ENCODE results near the gene GART.

The GART gene

GRCh38 chr21:33552999-33553598, 11.2 kb upstream of the GART start:
- no peak for DNase-seq (ENCODE audit: low read depth)

DNA sequence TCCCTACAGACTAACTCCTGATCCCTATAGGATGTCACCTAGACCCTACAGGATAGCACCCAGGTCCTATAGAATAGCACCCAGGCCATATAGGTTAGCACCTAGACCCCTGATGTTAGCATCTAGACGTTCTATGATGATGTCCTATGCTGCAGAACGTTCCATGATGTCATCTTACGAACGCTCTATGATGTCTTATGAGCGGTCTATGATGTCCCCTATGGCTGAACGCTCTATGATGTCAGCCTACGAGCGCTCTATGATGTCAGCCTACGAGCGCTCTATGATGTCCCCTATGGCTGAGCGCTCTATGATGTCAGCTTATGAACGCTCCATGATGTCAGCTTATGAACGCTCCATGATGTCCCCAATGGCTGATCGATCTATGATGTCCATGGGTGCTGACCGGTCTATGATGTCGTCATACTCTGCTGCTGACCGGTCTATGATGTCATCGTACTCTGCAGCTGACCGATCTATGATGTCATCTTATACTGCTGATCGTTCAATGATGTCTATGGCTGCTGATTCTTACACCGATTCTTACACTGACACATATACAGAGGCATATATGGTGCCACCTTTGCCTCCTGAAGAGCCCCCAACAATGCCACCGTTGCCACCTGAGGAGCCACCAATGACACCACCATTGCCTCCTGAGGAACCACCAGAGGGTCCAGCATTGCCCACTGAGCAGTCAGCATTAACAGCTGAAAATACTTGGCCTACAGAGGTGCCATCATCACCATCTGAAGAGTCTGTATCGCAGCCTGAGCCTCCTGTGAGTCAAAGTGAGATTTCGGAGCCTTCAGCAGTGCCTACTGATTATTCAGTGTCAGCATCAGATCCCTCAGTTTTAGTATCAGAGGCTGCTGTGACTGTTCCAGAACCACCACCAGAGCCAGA, 10.4 kb upstream of the GART start:
- no peak for DNase-seq (ENCODE audit: low read depth)

DNA sequence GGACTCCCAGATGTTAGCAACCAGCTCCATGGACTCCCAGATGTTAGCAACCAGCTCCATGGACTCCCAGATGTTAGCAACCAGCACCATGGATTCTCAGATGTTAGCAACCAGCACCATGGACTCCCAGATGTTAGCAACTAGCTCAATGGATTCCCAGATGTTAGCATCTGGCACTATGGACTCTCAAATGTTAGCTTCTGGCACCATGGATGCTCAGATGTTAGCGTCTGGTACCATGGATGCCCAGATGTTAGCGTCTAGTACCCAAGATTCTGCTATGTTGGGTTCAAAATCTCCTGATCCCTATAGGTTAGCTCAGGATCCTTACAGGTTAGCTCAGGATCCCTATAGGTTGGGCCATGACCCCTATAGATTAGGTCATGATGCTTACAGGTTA, 9.7 kb upstream of the GART start:
- DNase-seq (ENCODE audit: low read depth): no peak

GRCh38 chr21:33550772-33551660, 9.1 kb upstream of the GART start:
- no peak for DNase-seq (ENCODE audit: low read depth)

GRCh38 chr21:33549848-33550771, 8.2 kb upstream of the GART start:
- DNase-seq (ENCODE audit: low read depth): no peak

DNA sequence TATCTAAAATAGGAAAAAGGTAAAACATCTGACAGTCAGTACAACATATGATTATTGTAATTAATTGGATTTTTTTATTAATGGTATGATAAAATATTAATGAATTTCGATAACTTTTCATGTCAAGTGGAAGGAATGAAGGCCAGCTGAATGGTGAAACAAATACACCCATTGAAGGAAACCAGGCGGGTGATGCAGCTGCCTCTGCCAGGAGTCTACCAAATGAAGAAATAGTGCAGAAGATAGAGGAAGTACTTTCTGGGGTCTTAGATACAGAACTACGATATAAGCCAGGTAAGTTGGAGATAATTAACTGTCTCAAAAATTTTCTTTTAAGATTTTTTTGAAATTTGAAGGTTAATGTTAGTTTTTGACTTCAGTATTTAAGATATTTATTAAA, 4.2 kb upstream of the GART start:
- DNase-seq (ENCODE audit: low read depth): no peak

GRCh38 chr21:33544451-33545195, 2.7 kb upstream of the GART start:
- no peak for DNase-seq (ENCODE audit: low read depth)

DNA sequence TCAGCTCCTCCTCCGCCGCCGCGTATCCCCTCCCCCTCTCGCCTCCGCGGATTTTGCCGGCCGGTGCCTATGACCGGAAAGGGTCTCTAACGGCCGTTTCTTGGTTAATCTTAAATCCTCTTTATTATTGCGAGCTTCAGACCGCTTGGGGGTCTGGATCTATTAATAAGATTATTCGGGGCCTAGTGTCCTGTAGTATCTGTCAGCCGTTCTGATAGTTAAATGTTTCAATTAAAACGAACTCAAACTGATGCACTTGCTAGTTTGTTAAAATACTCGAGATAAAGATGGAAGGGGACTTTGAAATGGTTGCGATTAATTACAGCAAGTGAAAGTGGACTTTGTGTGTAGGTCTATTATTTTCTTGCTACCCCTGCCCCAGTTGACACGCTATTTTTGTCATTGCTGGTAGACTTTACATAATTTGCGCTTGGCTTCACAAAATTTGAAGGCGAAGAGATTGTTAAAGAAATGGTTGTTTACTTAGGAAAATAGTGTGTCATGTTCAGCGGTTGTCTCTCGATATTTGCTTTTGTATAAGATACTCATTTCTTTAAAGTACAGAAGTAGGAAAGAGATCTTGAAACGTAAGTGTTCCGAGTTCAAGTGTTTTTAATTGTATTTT, 1.7 kb upstream of the GART start:
- DNase-seq (ENCODE audit: low read depth): no peak

DNA sequence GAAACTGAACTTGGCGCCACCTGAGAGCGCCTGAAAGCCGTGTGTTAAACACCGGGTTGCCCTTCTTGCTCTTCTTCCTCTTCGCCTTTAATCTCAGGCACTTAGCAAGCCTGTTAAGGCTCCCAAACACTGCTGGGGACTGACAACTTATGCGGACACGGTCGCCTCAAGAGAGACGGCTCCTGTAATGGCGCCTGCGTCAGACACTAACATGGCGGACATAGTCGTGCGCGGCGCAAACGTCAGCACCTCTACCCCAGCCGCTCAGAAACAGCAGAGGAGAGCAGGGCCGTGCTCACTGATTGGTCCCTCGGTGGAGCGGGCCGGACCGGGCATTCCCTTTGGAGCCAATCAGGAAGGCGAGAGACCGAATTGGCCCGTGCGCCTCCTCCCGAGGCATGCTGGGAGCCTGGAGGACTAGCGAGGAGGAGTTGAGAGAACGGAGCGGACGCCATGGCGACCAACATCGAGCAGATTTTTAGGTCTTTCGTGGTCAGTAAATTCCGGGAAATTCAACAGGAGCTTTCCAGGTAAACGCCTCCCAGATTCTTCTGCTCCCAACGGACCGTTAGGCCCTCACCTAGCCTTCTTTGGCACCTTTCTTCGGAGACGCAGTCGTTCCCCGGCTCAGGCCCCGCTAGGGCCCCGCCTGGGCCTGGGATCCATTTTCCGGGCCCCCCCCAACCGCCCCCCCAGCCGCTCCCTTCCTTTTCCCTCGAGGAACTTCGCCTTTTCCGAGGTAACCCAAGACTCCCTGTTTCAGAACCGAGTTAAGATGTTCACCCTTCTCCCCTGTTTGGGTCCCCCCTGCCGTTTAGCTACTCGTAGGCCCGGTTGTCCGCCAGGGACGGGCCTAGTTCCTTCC, 955 bp upstream of the GART start, which contains the start of gene SON:
Gene SON (plus strand): TSS at position 399 of the 865 bp plus-strand sequence. CDS start 55 bp downstream, at position 454.
- peak; percentile 96 for DNase-seq (ENCODE audit: low read depth)

GRCh38 chr21:33541105-33541711, 709 bp downstream of the GART start:
- no peak for DNase-seq (ENCODE audit: low read depth)

DNA sequence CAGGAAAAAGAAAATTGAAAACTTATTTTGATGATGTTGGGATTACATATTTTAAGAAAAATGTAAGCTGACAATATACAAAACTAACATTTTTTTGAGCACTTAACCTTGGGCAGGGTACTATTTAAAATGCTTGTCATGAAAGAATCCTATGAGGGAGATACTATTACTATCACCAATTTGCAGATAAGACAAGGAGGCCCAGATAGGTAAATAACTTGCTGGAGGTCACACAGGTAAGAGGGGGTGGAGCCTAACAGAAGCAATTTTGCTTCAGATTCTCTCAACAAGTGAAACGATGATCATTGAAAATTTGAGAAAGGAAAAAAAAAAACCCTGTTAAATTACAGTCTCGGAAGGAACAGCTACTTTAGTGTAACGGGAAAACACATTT, 1.2 kb downstream of the GART start:
- no peak for DNase-seq (ENCODE audit: low read depth)

- DNase-seq (ENCODE audit: low read depth): no peak
Observed at GRCh38 chr21:33539616-33540015, 2.3 kb downstream of the GART start.

- DNase-seq (ENCODE audit: low read depth): no peak
Observed at GRCh38 chr21:33537212-33537611, 4.7 kb downstream of the GART start.

DNA sequence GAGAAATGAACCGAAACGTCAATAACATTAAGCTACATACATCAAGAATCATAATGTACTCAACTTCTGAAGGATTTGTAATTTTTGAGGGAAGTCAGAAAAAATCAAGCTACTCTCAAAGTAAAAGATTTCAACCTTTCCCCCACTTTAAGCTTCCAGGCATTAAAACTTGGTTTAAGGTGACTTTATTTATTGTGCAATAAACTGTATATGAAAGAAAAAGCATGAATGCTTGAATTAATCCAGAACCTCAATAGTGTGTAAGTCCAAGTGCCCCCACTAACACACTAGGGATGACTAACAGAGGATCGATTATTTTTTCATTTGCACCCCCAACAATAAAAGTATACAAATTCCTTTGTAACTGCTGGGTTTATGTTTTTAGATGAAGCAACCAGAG, 10.9 kb downstream of the GART start:
- DNase-seq (ENCODE audit: low read depth): no peak

GRCh38 chr21:33522953-33523349, 19.0 kb downstream of the GART start:
- no peak for DNase-seq (ENCODE audit: low read depth)

DNA sequence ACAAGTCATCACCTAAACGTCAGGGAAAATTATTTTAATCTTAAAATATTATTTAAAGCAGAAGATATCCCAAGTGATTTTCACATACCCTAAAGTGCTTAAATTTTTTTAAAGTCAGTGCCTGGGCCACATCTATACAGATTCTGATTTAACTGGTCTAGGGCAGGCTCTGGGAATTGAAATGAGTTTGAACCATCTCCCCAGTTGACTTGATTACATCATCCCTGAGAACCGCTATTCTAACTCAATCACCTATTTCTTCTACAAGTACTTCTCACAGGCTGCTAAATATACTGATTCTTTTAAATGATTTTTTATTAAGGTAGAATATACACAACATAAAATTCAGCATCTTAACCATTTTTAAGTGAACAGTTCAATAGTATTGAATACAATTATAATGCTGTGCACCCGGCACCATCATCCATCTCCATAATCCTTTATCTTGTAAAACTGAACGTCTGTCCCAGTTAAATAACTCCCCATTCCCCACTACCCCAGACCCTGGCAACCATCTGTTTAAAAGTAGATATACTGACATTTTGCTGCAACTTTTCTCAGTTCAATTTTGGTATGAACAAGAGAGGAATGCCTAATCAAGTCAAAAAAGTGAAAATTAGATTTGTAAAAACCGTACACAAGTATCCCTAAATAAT, 19.5 kb downstream of the GART start:
- no peak for DNase-seq (ENCODE audit: low read depth)

DNA sequence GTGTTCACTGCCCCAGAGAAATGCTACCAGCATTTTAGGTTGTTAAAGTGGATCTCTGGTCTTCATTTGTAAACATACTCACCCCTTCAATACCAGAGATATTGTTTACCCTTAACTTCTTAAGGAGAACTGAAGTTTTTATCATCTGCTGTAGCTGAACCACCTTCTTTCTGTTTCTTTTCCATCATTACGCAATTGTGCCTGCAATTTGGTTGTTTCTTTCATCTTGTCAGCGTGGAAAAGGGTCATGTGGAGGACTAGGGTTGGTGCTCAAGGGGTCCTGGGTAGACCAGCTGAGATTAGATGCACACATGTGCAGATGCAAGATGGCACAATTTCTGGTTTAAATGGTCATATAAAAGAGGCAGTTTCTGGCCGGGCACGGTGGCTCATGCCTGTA, 23.0 kb downstream of the GART start:
- DNase-seq (ENCODE audit: low read depth): no peak

GRCh38 chr21:33514229-33514628, 27.7 kb downstream of the GART start:
- no peak for DNase-seq (ENCODE audit: low read depth)

All from non-pigmented ciliary epithelial cell (primary cell).